Right renal pelvis (tissue), 4 donors: Measurements from ENCODE around the gene C2CD4C. TPM values are rescaled to one million over a fixed set of nuclear protein-coding genes. Genes with fewer than 3 reads are reported as not detected.
"Not testable (repeated sequence)": the region's sequence is repeated elsewhere in the genome, so short reads cannot be mapped to it uniquely, and the experiment has no call there.

Experiments
- DNase-seq, 4 donors: peaks; one replicate each; pipeline ENCODE4 v3.0.0-alpha.2; 2013; ENCODE audit warnings: low read depth in 4 of 4, low spot score in 3 of 4, missing footprints in 1 of 4
- polyA plus RNA-seq, 4 donors: library from polyadenylated mRNA; unstranded; fragments of 120-200 nt; gene quantifications; one replicate each; pipeline ENCODE4 v1.2.1, GENCODE V29; 2013; ENCODE audit not compliant: insufficient read length in 4 of 4

C2CD4C gene
- polyA plus RNA-seq, 4 donors = 1.4 to 3.4 (median 1.8) TPM

DNA sequence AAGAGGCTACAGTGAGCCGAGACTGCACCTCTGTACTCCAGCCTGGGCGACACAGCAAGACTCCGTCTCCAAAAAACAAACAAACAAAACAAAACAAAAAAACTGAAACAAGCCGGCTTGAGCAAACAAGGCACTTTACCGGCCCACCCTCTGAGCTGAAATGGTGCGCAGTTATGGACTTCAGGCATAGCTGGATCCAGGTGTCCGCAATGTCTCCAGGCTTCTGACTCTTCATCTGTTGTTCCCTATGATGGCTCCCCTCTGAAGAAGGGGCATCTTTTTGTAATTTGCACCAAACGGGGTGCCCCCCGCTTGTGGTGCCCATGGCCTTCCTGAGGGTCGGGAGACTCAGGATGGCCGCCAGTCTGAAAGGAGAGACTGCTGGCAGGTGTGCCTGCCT, 6.2 kb downstream of the C2CD4C start:
- no peak for DNase-seq

DNA sequence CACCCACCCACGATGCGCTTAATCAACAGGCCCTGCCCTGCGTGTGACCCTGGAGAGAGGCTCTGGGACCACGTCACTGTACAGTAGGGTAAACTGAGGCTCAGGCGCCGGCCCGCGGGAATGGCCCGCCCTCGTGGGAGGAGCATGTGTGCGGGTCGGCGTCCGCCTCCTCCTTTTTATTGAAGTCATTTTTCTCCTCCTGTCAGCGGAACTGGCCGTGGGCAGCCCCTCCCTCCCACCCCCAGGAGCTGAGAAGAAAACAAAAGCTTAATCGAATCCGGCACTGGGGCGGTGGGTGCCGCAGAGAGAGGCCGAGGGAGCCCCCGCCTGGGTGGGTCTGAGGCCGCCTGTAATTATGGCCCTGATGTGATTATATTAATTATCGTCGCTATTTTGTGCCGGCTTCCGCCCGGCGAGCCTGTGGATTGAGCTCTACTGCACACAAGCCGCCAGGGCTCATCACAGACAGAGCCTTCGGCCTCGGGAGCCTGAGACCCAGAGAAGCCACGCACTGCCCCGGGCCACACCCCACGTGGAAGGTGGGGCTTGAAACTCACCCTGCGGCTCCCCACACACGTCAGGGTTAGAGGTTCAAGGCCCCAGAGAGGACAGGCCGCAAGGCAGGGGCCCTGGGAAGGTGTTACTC, 7.0 kb downstream of the C2CD4C start:
- no peak for DNase-seq

DNA sequence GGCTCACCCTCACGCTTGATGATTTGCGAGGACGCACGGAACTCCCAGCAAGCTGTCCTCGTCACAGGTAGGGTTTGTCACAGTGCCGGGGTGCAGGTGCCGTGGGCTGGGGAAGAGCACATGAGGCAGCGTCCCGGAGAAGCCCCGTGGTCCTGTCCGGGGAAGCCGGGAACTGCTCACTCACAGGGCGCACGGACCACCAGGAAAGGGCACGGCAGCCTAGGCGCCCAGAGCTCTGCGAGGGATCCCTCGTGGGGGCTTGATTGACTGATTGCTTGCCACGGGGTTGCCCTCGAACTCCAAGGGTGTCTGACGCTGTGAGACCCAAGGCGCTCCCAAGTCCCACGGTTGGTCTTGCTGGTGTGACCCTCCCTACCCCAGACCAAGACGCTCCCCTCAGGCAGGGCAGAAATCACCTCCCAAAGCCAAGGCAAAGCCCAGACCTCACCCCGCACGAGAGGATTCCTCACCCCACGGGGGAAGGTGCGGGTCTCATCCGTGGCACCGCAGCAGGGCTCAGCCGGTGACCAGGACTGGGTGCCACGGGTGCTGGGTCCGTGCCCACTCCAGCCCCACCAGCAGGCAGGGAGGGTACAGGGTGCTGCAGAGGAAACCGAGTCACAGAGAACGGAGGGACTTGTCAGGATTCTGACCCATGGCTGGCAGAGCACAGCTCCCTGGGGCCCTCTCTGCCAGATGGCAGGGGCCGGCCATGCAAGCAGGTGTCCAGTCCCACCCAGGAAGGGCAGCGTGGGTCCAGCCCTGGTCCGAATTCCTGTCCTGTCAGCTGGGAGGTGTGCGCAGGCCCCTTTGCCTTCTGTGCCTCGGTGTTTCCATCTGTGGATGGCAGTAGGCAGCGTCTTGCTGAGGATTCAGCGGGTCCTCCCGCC, 7.7 kb downstream of the C2CD4C start:
- no peak for DNase-seq

DNA sequence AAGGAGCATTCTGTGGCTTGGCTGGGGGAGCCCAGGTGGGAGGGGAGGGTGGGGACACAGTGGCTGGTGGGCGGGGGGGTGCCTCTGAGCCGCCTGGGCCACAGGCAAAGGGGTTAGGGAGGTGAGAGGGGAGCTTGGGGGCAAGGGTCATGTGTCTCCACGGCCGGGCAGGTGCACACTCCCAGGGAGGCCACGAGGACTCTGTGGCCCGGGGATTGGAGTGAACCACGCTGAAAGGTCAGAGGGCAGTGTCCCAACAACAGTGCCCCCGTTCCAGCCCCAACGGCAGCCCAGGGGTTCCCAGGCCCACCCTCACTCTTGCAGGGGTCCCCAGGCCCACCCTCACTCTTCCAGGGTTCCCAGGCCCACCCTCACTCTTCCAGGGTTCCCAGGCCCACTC, 9.6 kb downstream of the C2CD4C start:
- DNase-seq = no peak

DNA sequence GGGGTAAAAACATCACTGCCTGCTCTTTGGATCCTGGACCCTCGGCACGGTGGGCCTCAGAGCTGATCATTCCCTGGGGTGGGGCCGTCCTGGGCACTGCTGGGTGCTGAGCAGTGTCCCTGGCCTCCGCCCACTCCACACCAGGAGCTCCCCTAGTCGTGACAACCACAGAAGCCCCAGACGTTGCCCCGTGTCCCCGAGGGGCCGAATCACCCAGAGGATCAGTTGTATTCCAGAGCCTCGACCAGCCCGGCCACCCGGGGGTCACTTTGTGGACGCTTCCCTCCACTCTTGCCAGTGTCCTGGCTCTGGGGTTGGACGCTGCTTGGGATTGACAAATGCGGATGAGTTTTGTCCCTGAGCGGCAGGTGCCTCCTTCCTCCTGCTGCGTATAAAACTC, 10.2 kb downstream of the C2CD4C start:
- no peak for DNase-seq

GRCh38 chr19:397941-398706, 10.8 kb downstream of the C2CD4C start:
- no peak for DNase-seq

- no peak for DNase-seq
Measured at GRCh38 chr19:397321-397720, 11.6 kb downstream of the C2CD4C start.

GRCh38 chr19:395467-395866, 13.5 kb downstream of the C2CD4C start:
- no peak for DNase-seq

- not testable (repeated sequence) for DNase-seq
Measured at GRCh38 chr19:394857-395256, 14.1 kb downstream of the C2CD4C start.

- not testable (repeated sequence) for DNase-seq
Measured at GRCh38 chr19:393560-393959, 15.4 kb downstream of the C2CD4C start.

GRCh38 chr19:392375-392970, 16.5 kb downstream of the C2CD4C start:
- no peak for DNase-seq

DNA sequence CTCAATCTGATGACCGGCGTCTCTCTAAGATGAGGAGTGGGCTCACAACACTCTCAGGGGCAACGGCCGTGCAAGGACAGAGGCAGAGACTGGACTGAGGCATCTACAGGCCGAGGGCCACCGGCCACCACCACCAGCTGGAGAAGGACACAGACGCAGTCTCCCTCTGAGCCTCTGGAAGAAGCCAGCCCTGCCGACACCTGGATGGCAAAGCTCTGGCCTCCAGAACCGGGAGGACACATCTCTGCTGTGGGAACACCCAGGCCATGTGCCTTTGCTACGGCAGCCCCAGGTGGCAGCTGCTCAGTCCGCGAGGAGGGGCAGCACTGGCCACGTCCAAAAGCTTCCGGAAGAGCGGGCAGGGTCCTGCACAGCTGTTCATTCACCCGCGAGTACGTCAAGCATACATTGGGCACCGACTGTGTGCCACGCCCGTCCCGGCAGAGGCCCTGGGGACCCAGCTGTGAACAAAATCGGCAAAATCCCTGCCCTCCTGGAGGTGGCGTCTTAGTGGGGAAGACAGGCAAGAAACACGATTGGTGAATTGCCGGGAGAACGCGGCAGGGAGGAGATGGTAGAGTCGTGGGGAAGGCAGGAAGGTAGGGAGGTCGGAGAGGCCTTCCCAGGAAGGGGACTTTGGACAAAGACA, 17.1 kb downstream of the C2CD4C start:
- DNase-seq = no peak

DNA sequence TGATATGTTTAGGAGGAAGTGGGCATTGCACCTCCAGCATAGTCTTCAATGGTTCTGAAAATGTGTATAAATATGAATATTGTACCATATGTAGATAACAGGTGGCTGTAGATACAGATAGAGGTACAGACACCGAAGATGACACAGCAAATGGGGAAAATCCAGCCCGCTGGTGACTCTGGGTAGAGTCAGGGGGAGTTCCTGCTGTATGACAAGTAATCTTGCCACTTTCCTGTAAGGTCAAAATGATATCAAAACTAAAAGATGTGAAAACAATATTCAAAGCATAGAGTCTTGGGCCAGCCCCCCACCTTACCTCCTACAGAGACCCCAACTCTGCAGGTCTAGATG, 17.8 kb downstream of the C2CD4C start:
- DNase-seq = no peak

DNA sequence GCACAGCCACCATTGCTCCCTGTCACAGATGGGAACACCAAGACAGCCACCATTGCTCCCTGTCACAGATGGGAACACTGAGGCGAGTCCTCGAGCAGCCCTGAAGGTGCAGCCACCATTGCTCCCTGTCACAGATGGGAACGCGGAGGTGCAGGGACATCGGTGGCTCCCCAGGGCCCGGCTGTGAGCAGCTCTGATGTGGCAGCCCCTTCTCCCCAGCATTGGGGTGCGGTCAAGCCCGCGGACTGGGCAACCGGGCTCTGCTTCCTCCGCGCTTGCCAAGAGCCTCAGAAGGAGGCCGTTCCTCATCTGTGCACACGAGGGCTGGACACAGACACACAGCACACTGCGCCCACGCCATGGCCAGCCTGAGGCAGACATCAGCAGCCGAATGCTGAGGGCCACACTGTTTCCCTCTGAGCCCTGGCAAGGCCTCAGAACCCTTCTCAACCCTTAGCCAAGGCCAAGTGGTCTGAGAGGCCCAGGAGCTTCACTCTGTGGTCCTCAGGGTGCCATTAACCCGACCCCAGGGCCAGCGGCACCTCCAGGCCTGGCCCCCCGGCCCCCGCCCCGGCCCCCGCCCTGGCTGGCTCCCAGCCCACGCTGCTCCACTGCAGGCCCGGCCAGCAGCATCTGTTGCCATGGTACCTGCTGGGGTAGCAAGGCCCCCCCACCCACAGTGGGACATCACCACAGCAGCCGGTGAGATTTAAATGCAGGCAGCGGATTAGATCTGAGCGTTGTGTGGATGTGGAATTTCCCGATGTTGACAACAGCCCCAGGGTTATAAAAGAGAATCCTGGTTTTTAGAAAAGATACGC, 18.4 kb downstream of the C2CD4C start:
- DNase-seq = no peak

DNA sequence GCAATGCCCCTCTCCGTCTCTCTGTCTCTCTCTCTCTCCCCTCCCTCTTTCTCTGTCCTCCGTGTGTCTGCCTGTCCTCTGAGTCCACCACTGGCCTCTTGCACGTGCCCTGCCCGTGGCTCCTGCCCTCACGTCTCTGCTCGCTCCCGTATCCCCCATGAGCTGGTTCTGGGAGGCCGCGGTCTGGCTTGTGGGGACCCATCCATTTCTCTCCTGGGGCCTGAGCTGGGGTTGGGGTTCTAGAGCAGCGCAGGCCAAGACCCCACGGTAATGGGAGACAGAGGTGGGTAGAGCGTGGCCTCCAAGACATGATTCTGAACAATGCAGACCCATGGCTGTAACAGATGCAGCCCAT, 19.0 kb downstream of the C2CD4C start:
- DNase-seq = no peak

DNA sequence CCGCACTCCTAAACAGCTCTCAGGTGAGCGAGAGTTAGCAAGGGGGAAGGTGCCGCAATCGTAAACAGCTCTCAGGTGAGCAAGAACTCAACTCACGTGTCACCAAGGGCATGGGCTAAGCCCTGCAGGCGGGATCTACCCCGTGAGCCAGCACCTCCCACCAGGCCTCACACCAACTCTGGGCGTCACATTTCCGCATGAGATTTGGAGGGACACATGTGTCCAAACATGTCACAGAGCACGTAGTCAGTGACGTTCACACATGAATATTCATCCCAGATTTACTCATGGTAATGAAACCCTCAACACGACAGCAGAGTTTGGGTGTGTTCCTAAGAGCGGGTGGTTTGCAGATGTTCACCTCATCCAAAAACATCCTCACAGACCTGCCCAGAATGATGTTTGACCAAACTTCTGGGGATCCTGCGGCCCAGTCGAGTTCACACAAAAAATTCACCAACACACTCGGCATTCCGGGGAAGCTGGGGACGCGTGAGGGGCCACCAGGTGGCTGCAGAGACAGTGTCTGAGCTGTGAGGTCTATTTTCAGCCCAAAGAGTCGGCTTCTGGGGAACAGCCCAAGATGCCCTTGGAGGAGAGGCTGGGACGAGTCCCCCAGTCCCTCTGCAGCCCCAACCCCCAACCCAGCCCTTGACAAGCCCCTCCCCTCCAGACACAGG, 19.6 kb downstream of the C2CD4C start:
- DNase-seq = no peak

DNA sequence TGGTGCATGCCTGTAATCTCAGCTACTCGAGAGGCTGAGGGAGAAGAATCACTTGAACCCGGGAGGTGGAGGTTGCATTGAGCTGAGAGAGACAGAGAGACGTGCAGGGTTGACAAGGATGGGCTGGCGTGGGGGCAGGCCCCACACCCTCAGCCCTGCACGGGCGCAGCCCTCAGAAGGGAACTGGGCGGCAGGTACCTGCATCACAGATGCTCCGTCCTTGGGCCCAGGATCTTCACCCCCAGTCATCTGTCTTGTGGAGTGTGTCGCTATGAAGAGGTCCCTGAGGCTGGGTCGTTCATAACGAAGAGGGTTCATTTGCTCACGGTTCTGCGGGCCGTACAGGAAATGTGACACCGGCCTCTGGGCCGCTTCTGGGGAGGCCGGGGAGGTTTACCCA, 20.3 kb downstream of the C2CD4C start:
- DNase-seq = no peak

DNA sequence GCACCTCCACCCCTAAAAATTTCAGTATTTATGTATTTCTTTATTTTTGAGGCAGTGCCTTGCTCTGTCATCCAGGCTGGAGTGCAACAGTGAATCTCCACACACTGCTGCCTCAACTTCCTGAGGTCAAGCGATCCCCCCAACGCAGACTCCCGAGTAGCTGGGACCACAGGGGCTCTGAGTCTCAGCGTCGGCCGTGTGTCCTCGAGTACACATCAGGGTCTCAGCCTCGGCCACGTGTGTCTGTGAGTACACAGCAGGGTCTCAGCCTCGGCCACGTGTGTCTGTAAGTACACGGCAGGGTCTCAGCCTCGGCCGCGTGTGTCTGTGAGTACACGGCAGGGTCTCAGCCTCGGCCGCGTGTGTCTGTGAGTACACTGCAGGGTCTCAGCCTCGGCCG, 21.2 kb downstream of the C2CD4C start:
- DNase-seq = no peak

- DNase-seq = not testable (repeated sequence)
Measured at GRCh38 chr19:386632-387301, 22.2 kb downstream of the C2CD4C start.
